ENCODE data around the gene CEP290.

The CEP290 gene

GRCh38 chr12:88113871-88114270 lies 28.0 kb downstream of the CEP290 start:
- TF ChIP-seq CTCF (IDR thresholded peaks at IDR 0.05; ENCODE audit: insufficient read depth, low read length, poor library complexity, severe bottlenecking) (no peak), EZH2phosphoT487 (conservative IDR thresholded peaks at IDR 0.05; ENCODE audit: low read length) (no peak)
- Histone ChIP-seq H3K9me3 (ENCODE audit: insufficient read depth, low read length) (no peaks in the 10 kb centered on the region), H2AFZ (ENCODE audit: low read depth, low read length, severe bottlenecking) (no peak overlapping the region), H3K9ac (ENCODE audit: low read length) (no peak overlapping the region), H3F3A (ENCODE audit: insufficient read depth) (no peaks in the 10 kb centered on the region), H3K9me2 (replicated peaks; ENCODE audit: insufficient read depth, low read length) (no peaks in the 10 kb centered on the region), H4K20me1 (ENCODE audit: low read depth, low read length) (no peaks in the 10 kb centered on the region), H3K27me3 (ENCODE audit: low read length) (no peaks in the 10 kb centered on the region), H3K79me2 (ENCODE audit: insufficient read depth, low read length) (no peaks in the 10 kb centered on the region), H3K4me2 (ENCODE audit: low read depth, low read length, poor library complexity, severe bottlenecking) (no peak overlapping the region), H3K4me3 (ENCODE audit: insufficient read depth, low read length, poor library complexity, severe bottlenecking) (no peak overlapping the region), H3K36me3 (ENCODE audit: low read length) (peaks cover 19% of the 10 kb centered on the region; the same call in 1 of the 2 replicates), H3K27ac (ENCODE audit: low read depth, low read length) (no peak overlapping the region)

GRCh38 chr12:88111074-88111652 lies 30.7 kb downstream of the CEP290 start:
- no peak overlapping the region for H3K4me2 ChIP-seq (ENCODE audit: low read depth, low read length, poor library complexity, severe bottlenecking)
- H4K20me1 ChIP-seq (ENCODE audit: low read depth, low read length) = no peaks in the 10 kb centered on the region
- H3K27ac ChIP-seq (ENCODE audit: low read depth, low read length) = no peak overlapping the region
- no peaks in the 10 kb centered on the region for H3K79me2 ChIP-seq (ENCODE audit: insufficient read depth, low read length)
- no peaks in the 10 kb centered on the region for H3K27me3 ChIP-seq (ENCODE audit: low read length)
- no peaks in the 10 kb centered on the region for H3K9me3 ChIP-seq (ENCODE audit: insufficient read depth, low read length)
- H3K9me2 ChIP-seq (replicated peaks; ENCODE audit: insufficient read depth, low read length) = no peaks in the 10 kb centered on the region
- H2AFZ ChIP-seq (ENCODE audit: low read depth, low read length, severe bottlenecking) = no peak overlapping the region
- no peak overlapping the region for H3K9ac ChIP-seq (ENCODE audit: low read length)
- peaks cover 8% of the 10 kb centered on the region; the same call in 1 of the 2 replicates for H3K36me3 ChIP-seq (ENCODE audit: low read length)
- no peak overlapping the region for H3K4me3 ChIP-seq (ENCODE audit: insufficient read depth, low read length, poor library complexity, severe bottlenecking)
- H3F3A ChIP-seq (ENCODE audit: insufficient read depth) = no peaks in the 10 kb centered on the region
- TF ChIP-seq EZH2phosphoT487 (conservative IDR thresholded peaks at IDR 0.05; ENCODE audit: low read length) (no peak), CTCF (IDR thresholded peaks at IDR 0.05; ENCODE audit: insufficient read depth, low read length, poor library complexity, severe bottlenecking) (no peak)

- H3F3A ChIP-seq (ENCODE audit: insufficient read depth) = no peaks in the 10 kb centered on the region
- no peaks in the 10 kb centered on the region for H4K20me1 ChIP-seq (ENCODE audit: low read depth, low read length)
- H3K4me2 ChIP-seq (ENCODE audit: low read depth, low read length, poor library complexity, severe bottlenecking) = no peak overlapping the region
- H2AFZ ChIP-seq (ENCODE audit: low read depth, low read length, severe bottlenecking) = no peak overlapping the region
- H3K79me2 ChIP-seq (ENCODE audit: insufficient read depth, low read length) = no peaks in the 10 kb centered on the region
- H3K27ac ChIP-seq (ENCODE audit: low read depth, low read length) = no peak overlapping the region
- H3K4me3 ChIP-seq (ENCODE audit: insufficient read depth, low read length, poor library complexity, severe bottlenecking) = no peak overlapping the region
- no peaks in the 10 kb centered on the region for H3K9me3 ChIP-seq (ENCODE audit: insufficient read depth, low read length)
- H3K9ac ChIP-seq (ENCODE audit: low read length) = no peak overlapping the region
- H3K9me2 ChIP-seq (replicated peaks; ENCODE audit: insufficient read depth, low read length) = no peaks in the 10 kb centered on the region
- H3K36me3 ChIP-seq (ENCODE audit: low read length) = peaks cover 12% of the 10 kb centered on the region; the same call in 1 of the 2 replicates
- TF ChIP-seq EZH2phosphoT487 (conservative IDR thresholded peaks at IDR 0.05; ENCODE audit: low read length) = no peak
- no peak for TF ChIP-seq CTCF (IDR thresholded peaks at IDR 0.05; ENCODE audit: insufficient read depth, low read length, poor library complexity, severe bottlenecking)
- H3K27me3 ChIP-seq (ENCODE audit: low read length) = no peaks in the 10 kb centered on the region
Measured at GRCh38 chr12:88108021-88108420, 33.9 kb downstream of the CEP290 start.
